Memory B cell (primary cell): ENCODE data around the gene LGI4.

ENCODE experiments used
- ATAC-seq: fragments of 150-1000 bp; cut with Tn5 transposase; 2 replicates; pipeline ENCODE4 v1.10.0; 2021; ENCODE audit warnings: low read depth, mild to moderate bottlenecking, moderate library complexity
- DNase-seq, 2 donors: peaks; one replicate each; pipeline ENCODE4 v3.0.0; 2022; ENCODE audit warnings: low spot score in 2 of 2
- H3K27ac Mint-ChIP-seq: one replicate; pipeline ENCODE4 v1.8.0; 2022; ENCODE audit warnings: mild to moderate bottlenecking, moderate library complexity, mixed read lengths
- H3K27me3 Mint-ChIP-seq: one replicate; pipeline ENCODE4 v1.8.0; 2022; ENCODE audit warnings: mixed read lengths
- H3K36me3 Mint-ChIP-seq: one replicate; pipeline ENCODE4 v1.8.0; 2022; ENCODE audit warnings: mild to moderate bottlenecking, mixed read lengths
- H3K4me1 Mint-ChIP-seq: one replicate; pipeline ENCODE4 v1.8.0; 2022; ENCODE audit warnings: mixed read lengths
- H3K4me3 Mint-ChIP-seq: one replicate; pipeline ENCODE4 v1.8.0; 2022; ENCODE audit warnings: mild to moderate bottlenecking, moderate library complexity, mixed read lengths
- H3K9me3 Mint-ChIP-seq: one replicate; pipeline ENCODE4 v1.8.0; 2022; ENCODE audit warnings: mixed read lengths

The LGI4 gene

DNA sequence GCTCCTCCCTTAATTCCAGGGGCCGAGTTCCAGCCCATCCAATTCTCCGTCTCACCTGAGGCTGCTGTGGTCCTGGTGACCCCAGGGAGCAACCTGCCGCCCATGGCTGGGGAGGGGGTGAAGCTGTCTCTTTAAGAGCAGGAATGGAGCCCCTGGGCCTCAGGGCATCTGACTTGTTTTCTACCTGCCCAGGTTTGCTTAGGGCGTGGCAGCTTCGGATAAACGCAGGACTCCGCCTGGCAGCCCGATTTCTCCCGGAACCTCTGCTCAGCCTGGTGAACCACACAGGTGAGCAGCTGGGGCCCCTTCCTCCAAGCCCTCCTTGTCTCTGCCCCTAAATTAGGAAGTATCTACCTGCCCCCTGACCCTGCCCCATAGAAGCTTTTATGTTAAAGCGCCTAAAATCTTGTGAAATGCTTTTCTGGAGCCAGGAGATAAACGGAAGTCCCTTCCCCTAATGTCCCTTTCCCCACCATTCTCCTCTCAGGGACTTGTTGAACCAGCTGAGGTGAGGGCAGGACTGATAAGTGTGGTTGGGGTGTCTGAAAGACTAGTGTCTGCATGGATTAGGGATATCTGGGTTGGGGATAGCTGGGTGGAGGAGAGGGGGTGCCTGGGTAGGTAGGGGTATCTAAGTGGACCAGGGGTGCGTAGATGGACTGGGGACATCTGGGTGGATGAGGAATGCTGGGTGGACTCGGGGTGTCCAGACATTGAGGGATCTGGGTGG is 18.6 kb downstream of the LGI4 start:
- Mint-ChIP-seq H3K4me3 (no peak overlapping the region), H3K9me3 (no peaks in the 10 kb centered on the region), H3K27me3 (no peaks in the 10 kb centered on the region), H3K4me1 (peaks cover 3% of the 10 kb centered on the region), H3K27ac (no peak overlapping the region), H3K36me3 (no peaks in the 10 kb centered on the region)
- no peak for DNase-seq
- ATAC-seq = no peak

- Mint-ChIP-seq H3K9me3 (no peaks in the 10 kb centered on the region), H3K27me3 (peaks cover 2% of the 10 kb centered on the region), H3K27ac (no peak within 1 kb of the TSS), H3K36me3 (no peaks in the 10 kb centered on the region), H3K4me1 (peaks cover 3% of the 10 kb centered on the region), H3K4me3 (peak within 1 kb of the TSS; percentile 37)
- DNase-seq (no peak), ATAC-seq (no peak)
Measured at GRCh38 chr19:35115177-35115951, 19.5 kb downstream of the LGI4 start, which contains the start of gene FXYD3. FXYD3 (plus strand) TSS chr19:35115823; CDS start chr19:35119377, 3,554 bp downstream.

DNA sequence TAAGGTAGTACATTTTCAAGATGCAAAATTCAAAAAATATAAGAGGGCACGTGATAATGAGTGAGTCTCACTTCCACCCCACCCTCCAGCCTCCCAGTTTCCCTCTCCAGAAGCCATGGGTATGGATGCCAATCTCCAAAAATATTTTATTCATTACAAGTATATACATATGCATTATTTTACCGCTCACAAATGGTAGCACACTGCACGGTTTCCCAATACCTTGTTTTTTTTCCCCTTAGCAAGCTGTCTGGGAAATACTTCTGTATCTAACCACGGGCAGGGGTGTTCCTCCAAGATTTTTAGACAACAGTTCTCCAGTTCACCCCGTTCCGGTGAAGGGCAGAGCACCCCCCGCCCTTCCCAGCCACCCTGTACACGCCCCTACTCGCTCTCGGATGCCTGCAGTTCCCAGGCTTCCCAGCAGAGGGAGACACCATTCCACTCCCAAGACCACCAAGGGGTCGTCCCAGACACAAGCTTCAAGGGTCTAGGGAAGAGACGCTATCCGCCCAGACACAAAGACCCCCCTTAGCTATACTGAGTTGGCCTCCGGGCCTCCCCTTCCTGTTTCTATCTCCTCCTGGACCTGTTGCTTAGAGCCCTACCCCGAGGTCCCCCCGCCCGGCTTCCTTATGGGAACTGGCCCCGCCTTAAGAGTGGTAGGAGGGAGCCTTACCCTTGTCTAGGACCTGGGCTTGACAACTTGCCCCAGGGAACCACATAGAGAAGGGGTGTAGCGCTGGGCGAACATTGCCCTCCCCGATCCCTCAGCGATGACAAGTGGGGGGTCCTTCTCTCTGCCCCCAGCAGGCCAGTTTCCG is 20.3 kb downstream of the LGI4 start:
- H3K9me3 Mint-ChIP-seq = no peaks in the 10 kb centered on the region
- ATAC-seq (peak; percentile 88), DNase-seq (peak; percentile 63 to 80)
- H3K4me3 Mint-ChIP-seq = peak overlapping the region; percentile 37
- no peak overlapping the region for H3K27ac Mint-ChIP-seq
- no peaks in the 10 kb centered on the region for H3K36me3 Mint-ChIP-seq
- peaks cover 2% of the 10 kb centered on the region for H3K27me3 Mint-ChIP-seq
- peaks cover 3% of the 10 kb centered on the region for H3K4me1 Mint-ChIP-seq

DNA sequence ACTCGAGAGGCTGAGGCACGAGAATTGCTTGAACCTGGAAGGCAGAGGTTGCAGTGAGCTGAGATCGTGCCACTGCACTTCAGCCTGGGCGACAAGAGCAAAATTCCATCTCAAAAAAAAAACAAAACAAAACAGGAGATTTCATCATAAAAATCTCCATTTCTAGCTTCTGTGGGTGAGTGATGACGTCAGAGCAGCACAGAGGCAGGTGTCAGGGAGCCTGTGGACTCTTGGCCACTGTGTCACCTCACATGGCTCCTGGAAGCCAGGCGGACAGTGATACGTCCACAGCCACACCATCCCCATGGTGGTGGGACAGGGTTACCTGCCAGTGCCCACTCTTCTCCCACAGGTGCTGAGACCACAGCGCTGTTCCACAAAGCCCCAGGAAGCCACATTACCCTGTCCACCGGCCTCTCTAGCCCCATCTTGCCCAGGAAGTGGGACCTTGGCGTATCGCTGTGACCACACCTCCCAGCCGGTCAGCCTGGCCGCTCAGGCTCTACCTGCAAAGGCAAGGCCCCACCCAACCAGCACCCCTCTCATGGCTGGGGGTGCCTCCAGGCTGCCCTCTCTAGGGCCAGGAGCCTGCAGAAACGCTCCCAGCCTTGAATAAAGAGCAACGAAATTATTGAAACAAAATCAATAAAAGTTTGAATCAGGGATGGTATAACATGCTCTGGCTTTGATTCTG is 21.7 kb downstream of the LGI4 start:
- Mint-ChIP-seq H3K4me1 (peaks cover 3% of the 10 kb centered on the region), H3K9me3 (no peaks in the 10 kb centered on the region)
- DNase-seq = no peak

DNA sequence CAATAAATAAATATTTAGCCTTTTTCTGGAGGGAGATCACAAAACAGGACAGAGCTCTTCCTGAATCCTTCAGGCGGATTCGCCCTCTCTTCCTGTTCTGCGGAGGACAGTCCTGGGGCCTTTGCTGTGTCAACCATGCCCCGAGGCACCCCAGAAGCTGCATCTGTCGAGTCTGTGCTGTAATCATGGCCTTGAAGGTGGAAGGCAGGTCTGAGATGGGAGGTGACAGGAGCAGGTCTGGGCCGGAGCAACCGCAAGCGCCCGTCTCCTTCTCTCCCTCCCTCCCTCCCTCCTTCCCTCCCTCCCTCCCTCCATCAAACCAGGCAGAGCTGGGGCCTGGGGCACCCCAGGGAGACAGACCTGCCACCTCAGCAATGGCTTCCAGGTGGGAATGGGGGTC is 23.9 kb downstream of the LGI4 start:
- no peak overlapping the region for H3K4me3 Mint-ChIP-seq
- DNase-seq = no peak
- no peak for ATAC-seq

More for the DNA sequence above, 21.7 kb downstream of the LGI4 start:
- no peak overlapping the region for H3K27ac Mint-ChIP-seq
- H3K4me3 Mint-ChIP-seq = no peak overlapping the region
- no peak for ATAC-seq
- H3K36me3 Mint-ChIP-seq = no peaks in the 10 kb centered on the region
- peaks cover 2% of the 10 kb centered on the region for H3K27me3 Mint-ChIP-seq

DNA sequence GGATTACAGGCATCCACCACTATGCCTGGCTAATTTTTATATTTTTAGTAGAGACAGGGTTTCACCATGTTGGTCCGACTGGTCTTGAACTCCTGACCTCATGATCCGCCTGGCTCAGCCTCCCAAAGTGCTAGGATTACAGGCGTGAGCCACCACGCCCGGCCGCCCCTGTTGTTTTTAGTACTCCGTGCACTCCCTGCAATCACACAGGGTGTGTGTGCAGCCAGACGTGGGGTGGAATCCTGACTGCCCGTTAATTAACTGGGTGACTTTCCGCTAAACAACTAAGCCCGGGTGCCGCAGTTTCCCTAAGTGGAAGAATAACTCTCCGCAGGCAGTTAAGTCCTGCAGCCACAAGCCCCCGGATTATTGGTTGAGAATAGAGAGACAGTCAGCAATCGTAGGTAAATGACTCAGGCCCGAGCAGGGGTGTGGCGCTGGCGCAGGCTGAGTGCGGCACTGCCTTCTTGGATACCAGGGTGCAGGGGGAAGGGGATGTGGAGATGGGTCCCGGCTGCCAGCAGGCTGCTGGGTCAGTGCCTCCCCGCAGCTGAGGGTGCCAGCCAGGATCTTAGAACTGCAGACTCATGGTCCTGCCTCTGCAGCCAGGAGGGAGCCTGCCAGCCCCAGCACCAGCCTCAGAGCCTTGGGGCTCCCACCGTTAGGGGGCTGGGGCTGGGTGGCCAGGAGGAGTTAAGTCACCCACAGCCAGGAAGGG is 25.3 kb downstream of the LGI4 start:
- no peak for DNase-seq
- no peak overlapping the region for H3K4me3 Mint-ChIP-seq
- H3K4me1 Mint-ChIP-seq = peaks cover 2% of the 10 kb centered on the region
- no peak for ATAC-seq
- H3K36me3 Mint-ChIP-seq = no peaks in the 10 kb centered on the region
- no peaks in the 10 kb centered on the region for H3K9me3 Mint-ChIP-seq
- H3K27ac Mint-ChIP-seq = no peak overlapping the region
- peaks cover 2% of the 10 kb centered on the region for H3K27me3 Mint-ChIP-seq

More for the DNA sequence above, 23.9 kb downstream of the LGI4 start:
- Mint-ChIP-seq H3K9me3 (no peaks in the 10 kb centered on the region), H3K27me3 (peaks cover 2% of the 10 kb centered on the region), H3K4me1 (peaks cover 3% of the 10 kb centered on the region), H3K27ac (no peak overlapping the region), H3K36me3 (no peaks in the 10 kb centered on the region)

DNA sequence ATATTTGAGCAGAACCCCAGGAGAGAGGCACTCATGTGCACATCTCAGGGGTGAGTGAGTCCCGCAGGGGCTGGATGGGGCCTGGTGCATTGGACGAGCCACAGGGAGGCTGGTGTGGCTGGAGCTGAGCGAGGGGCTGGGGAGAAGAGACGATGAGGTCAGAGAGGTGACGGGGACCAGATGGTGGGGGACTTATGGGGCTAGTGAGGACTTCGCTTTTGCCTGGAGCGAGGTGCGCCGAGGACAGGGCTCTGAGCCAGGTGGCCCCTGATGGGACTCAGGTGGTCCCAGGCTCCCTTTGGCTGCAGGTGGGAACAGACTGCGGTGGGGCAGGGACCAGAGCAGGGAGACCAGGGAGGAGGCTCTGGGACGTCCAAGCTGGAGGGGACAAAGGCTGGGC is 26.1 kb downstream of the LGI4 start:
- ATAC-seq (no peak), DNase-seq (no peak)
- Mint-ChIP-seq H3K27me3 (peaks cover 2% of the 10 kb centered on the region), H3K9me3 (no peaks in the 10 kb centered on the region), H3K4me1 (no peaks in the 10 kb centered on the region), H3K4me3 (no peak overlapping the region), H3K27ac (no peak overlapping the region), H3K36me3 (no peaks in the 10 kb centered on the region)

GRCh38 chr19:35107545-35107944 is 27.3 kb downstream of the LGI4 start:
- Mint-ChIP-seq H3K4me1 (no peaks in the 10 kb centered on the region), H3K36me3 (no peaks in the 10 kb centered on the region), H3K27me3 (peaks cover 2% of the 10 kb centered on the region), H3K9me3 (no peaks in the 10 kb centered on the region), H3K4me3 (no peak overlapping the region), H3K27ac (no peak overlapping the region)
- no peak for DNase-seq
- no peak for ATAC-seq

DNA sequence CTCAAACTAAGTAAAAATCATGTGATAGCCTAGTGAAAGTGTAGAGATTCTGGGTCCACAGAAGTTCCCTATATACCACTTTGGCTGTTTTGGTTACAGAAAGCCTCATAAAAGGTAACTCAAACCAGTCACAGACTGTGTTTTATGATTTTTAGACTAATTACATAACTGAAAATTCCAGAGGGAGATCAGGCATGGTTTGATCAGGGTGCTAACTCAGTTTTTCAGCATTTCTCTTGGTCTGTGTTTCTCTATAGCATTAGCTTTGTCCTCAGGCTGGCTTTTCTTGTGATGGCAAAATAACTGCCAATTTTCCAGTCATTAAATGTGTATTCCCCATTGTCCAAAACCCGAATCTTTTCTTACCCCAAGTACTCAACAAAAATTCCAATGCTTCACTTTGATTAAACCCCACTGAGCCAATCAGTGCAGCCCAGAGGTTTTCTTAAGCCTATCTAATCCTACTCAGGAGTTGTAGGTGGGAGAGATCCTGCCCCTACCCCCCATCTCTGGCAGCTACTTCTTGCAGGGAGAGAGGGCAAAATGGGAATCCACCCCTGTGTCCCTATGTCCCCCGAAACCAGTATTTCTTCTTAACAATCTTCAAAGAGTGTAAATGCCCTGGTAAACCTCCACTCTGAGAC is 27.8 kb downstream of the LGI4 start:
- Mint-ChIP-seq H3K36me3 (no peaks in the 10 kb centered on the region), H3K27me3 (peaks cover 2% of the 10 kb centered on the region), H3K4me1 (no peaks in the 10 kb centered on the region), H3K4me3 (no peak overlapping the region), H3K9me3 (no peaks in the 10 kb centered on the region), H3K27ac (no peak overlapping the region)
- ATAC-seq (no peak), DNase-seq (no peak)

- no peak for ATAC-seq
- no peak overlapping the region for H3K4me3 Mint-ChIP-seq
- no peaks in the 10 kb centered on the region for H3K36me3 Mint-ChIP-seq
- H3K9me3 Mint-ChIP-seq = no peaks in the 10 kb centered on the region
- no peak overlapping the region for H3K27ac Mint-ChIP-seq
- no peak for DNase-seq
- peaks cover 2% of the 10 kb centered on the region for H3K27me3 Mint-ChIP-seq
- H3K4me1 Mint-ChIP-seq = no peaks in the 10 kb centered on the region
Measured at GRCh38 chr19:35106291-35106583, 28.6 kb downstream of the LGI4 start.

DNA sequence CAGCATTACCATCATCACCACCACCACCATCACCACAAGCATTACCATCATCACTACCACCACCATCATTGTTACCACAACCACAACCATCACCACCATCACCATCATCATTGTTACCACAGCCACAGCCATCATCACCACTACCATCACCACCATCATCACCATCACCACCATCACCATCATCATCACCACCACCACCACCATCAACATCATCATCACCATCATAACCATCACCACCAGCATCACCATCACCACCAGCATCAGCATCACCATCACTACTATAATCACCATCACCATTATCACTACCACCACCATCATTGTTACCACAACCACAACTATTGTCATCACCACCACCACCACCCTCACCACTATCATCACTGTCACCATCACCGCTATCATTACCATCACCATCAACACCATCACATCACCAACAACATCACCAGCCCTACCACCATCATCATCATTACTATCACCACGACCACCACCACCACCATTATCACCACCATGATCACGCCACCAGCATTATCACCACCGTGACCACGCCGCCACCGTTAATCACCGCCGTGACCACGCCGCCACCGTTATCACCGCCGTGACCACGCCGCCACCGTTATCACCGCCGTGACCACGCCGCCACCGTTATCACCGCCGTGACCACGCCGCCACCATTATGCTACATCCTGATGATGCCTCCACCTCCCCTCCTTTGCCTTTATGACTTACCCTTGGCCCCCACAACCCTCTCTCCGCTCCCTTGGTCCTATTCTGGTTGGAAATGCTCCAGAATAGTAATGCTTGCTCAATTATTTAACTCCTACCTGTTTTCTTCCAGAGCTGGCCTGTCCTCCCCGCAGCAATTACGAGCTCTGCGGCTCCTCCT is 29.2 kb downstream of the LGI4 start:
- no peak overlapping the region for H3K4me3 Mint-ChIP-seq
- DNase-seq (no peak), ATAC-seq (no peak)
- no peaks in the 10 kb centered on the region for H3K4me1 Mint-ChIP-seq
- H3K36me3 Mint-ChIP-seq = no peaks in the 10 kb centered on the region
- H3K27me3 Mint-ChIP-seq = peaks cover 1% of the 10 kb centered on the region
- H3K27ac Mint-ChIP-seq = no peak overlapping the region
- no peaks in the 10 kb centered on the region for H3K9me3 Mint-ChIP-seq

- Mint-ChIP-seq H3K4me1 (no peaks in the 10 kb centered on the region), H3K27me3 (no peaks in the 10 kb centered on the region), H3K36me3 (no peaks in the 10 kb centered on the region), H3K27ac (no peak overlapping the region), H3K9me3 (no peaks in the 10 kb centered on the region), H3K4me3 (no peak overlapping the region)
- ATAC-seq (no peak), DNase-seq (no peak)
Measured at GRCh38 chr19:35105047-35105410, 29.8 kb downstream of the LGI4 start.
